Duodenal mucosa (tissue), 2 donors: Measurements from ENCODE around the gene SIL1.
"Not testable (repeated sequence)": the region's sequence is repeated elsewhere in the genome, so short reads cannot be mapped to it uniquely, and the experiment has no call there.

Source experiments
- H3K27ac ChIP-seq: one replicate; pipeline ENCODE4 v1.7.0; 2013; ENCODE audit warnings: low read depth, low read length
- H3K27me3 ChIP-seq, 2 donors: one replicate each; pipeline ENCODE4 v1.7.0; 2013; ENCODE audit warnings: low read length in 2 of 2, control low read depth in 1 of 2; ENCODE audit not compliant: insufficient read depth in 2 of 2, control insufficient read depth in 1 of 2
- H3K36me3 ChIP-seq, 2 donors: one replicate each; pipeline ENCODE4 v1.7.0; 2013; ENCODE audit warnings: low read length in 2 of 2, control low read depth in 1 of 2; ENCODE audit not compliant: insufficient read depth in 2 of 2, control insufficient read depth in 1 of 2
- H3K4me1 ChIP-seq, 2 donors: one replicate each; pipeline ENCODE4 v1.7.0; 2013; ENCODE audit warnings: low read length in 2 of 2, control low read depth in 1 of 2; ENCODE audit not compliant: insufficient read depth in 2 of 2, control insufficient read depth in 1 of 2
- H3K4me3 ChIP-seq, 2 donors: one replicate each; pipeline ENCODE4 v1.7.0; 2013; ENCODE audit warnings: low read length in 2 of 2, low read depth in 1 of 2
- H3K9ac ChIP-seq, 2 donors: one replicate each; pipeline ENCODE4 v1.7.0; 2013; ENCODE audit warnings: low read length in 2 of 2, low read depth in 1 of 2
- H3K9me3 ChIP-seq, 2 donors: one replicate each; pipeline ENCODE4 v1.7.0; 2013; ENCODE audit warnings: low read length in 2 of 2, control low read depth in 1 of 2; ENCODE audit not compliant: control insufficient read depth in 1 of 2

The SIL1 gene

GRCh38 chr5:139077899-139078298 lies 120.3 kb downstream of the SIL1 start:
- peaks cover 0 to 12% of the 10 kb centered on the region in 2 donors for H3K4me1 ChIP-seq
- H3K9ac ChIP-seq = no peak overlapping the region
- H3K4me3 ChIP-seq = no peak overlapping the region
- H3K9me3 ChIP-seq = no peaks in the 10 kb centered on the region
- H3K36me3 ChIP-seq = no peaks in the 10 kb centered on the region
- H3K27ac ChIP-seq = no peak overlapping the region
- no peaks in the 10 kb centered on the region for H3K27me3 ChIP-seq

GRCh38 chr5:139076111-139076510 lies 122.1 kb downstream of the SIL1 start:
- Histone ChIP-seq H3K27ac (no peak overlapping the region), H3K4me1 (peaks cover 0 to 12% of the 10 kb centered on the region in 2 donors), H3K9ac (no peak overlapping the region), H3K9me3 (no peaks in the 10 kb centered on the region), H3K36me3 (no peaks in the 10 kb centered on the region), H3K4me3 (no peak overlapping the region), H3K27me3 (no peaks in the 10 kb centered on the region)

DNA sequence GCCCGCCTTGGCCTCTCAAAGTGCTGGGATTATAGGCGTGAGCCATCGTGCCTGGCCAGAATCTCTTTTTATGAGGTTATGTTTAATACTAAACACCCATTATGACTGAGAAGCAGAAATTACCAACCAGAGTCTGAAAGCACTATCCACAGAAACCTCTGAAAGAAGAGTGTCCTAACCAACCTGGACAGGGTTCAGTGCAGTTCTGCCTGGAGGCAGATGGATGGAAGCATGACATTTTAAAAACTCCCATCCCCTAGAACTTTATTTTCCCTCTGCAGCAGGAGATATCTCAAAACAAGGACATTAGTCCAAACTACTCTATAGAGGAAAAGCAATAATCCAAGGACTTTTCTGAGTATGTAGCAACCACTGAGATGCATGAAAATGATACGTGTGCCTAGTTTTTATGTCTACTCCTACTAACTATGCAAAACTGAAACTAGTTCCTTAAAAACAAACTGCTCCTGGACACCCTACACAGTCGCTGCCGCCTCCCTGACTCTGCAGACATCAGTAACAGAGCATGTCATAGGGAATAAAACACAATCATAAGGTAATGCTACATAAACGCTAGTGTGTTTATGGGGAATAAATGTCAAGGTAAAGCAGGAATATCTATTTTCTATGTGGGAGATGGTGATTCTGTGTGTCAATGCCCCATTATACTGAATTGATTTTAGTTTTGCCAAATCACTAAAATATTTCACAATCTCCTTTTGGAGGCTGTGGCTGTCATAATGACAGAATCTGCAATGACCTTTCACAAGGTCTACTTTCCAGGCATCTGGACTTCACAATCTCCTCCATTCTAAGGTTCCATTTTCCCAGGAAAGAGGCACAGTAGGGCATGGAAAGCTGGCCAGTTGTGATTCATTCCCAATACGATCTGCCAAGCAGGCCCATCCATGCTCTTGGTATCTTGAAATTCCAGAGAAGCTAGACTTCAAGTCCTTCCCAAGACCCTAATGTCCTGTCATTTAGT lies 122.8 kb downstream of the SIL1 start:
- Histone ChIP-seq H3K4me1 (peaks cover 0 to 12% of the 10 kb centered on the region in 2 donors), H3K36me3 (no peaks in the 10 kb centered on the region)

DNA sequence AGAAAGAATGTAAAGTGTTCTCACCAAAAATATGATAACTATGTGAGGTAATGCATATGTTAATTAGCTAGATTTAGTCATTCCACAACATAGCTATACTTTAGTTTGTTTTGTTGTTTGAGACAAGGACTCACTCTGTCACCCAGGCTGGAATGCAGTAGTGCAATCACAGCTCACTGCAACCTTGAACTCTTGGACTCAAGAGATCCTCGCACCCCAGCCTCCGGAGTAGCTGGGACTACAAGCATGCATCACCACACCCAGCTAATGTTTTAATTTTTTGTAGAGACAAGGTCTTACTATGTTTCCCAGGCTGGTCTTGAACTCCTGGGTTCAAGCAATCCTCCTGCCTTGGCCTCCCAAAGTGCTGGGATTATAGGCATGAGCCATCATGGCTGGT lies 124.2 kb downstream of the SIL1 start:
- H3K4me1 ChIP-seq = peaks cover 0 to 12% of the 10 kb centered on the region in 2 donors
- not testable (repeated sequence) for H3K27me3 ChIP-seq, H3K4me3 ChIP-seq, H3K9me3 ChIP-seq, H3K36me3 ChIP-seq, H3K9ac ChIP-seq, H3K27ac ChIP-seq

More for the DNA sequence above, 122.8 kb downstream of the SIL1 start:
- H3K9ac ChIP-seq = no peak overlapping the region
- H3K27me3 ChIP-seq = no peaks in the 10 kb centered on the region
- H3K27ac ChIP-seq = no peak overlapping the region
- no peaks in the 10 kb centered on the region for H3K9me3 ChIP-seq
- H3K4me3 ChIP-seq = no peak overlapping the region

DNA sequence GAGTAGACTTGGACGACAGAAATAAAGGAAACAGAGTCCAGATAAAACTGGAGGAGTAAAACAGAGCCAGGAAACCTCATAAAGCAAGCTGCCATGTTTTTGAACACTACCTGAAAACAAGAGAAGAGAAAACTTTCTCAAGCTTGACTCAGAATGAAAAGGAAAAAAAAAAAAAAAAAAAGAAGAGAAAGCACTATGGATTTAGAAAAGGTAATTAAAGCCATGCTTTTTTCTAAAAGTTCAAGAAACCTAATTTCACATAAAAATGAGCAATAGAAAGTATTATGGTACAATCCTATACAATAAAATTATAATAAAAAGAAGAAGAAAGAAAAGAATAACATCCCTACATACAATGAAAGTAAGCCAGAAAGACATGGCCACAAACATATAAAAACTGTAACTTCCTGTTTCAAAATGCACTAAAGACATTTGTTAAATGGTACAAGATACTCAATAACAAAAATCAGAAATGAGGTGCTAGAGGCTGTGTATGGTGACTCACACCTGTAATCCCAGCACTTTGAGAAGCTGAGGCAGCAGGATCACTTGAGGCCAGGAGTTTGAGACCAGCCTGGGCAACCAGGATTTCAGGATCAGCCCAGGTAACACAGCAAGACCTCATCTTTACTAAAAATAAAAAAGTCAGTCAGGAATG lies 129.5 kb downstream of the SIL1 start:
- Histone ChIP-seq H3K4me3 (no peak overlapping the region), H3K27ac (no peak overlapping the region), H3K36me3 (no peaks in the 10 kb centered on the region), H3K9ac (no peak overlapping the region), H3K9me3 (no peaks in the 10 kb centered on the region), H3K27me3 (no peaks in the 10 kb centered on the region), H3K4me1 (peaks cover 0 to 3% of the 10 kb centered on the region in 2 donors)

DNA sequence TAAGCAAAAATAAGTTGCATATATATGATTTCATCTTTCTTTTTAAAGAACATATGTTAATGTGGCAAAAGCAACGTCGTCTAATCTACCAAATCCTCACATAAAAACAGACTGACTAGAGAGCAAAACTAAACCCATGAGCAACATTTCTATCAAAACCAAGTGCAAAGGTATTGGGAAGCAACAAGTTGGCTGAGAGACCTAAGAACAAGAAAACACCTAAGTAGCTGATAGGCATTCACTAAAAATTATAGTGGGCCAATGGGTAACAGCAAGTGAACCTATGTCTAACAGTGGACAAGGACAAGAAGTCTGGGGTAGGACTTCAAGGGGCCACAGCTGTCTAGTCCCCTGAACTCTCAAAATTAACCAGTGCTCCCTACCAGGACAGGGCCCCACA lies 130.1 kb downstream of the SIL1 start:
- H3K4me3 ChIP-seq = no peak overlapping the region
- H3K4me1 ChIP-seq = peaks cover 3 to 6% of the 10 kb centered on the region in 2 donors
- H3K9me3 ChIP-seq = no peaks in the 10 kb centered on the region
- H3K36me3 ChIP-seq = no peaks in the 10 kb centered on the region
- no peak overlapping the region for H3K27ac ChIP-seq
- no peaks in the 10 kb centered on the region for H3K27me3 ChIP-seq
- H3K9ac ChIP-seq = no peak overlapping the region

DNA sequence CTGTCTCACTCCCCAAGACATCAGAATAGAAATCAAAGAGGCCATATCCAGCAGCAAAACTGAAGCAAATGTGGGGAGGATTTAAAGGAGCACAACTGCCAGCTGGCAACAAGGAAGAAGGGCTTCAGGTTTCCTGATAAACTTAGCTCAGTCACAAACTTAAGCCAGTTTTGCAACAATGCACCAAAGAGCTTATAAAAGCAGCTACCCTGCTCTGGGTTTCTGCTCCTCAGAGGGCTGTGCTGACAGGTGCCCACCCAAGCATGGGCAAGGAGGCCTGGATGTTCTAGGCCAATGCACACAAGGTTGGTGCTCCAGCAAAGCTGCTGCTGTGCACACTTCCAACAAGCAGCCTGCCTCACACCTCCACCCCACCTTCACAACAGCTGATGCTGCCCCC lies 132.9 kb downstream of the SIL1 start:
- no peaks in the 10 kb centered on the region for H3K27me3 ChIP-seq
- H3K9ac ChIP-seq = no peak overlapping the region
- H3K4me3 ChIP-seq = no peak overlapping the region
- H3K27ac ChIP-seq = no peak overlapping the region
- no peaks in the 10 kb centered on the region for H3K9me3 ChIP-seq
- H3K36me3 ChIP-seq = no peaks in the 10 kb centered on the region
- peaks cover 8 to 14% of the 10 kb centered on the region in 2 donors for H3K4me1 ChIP-seq

DNA sequence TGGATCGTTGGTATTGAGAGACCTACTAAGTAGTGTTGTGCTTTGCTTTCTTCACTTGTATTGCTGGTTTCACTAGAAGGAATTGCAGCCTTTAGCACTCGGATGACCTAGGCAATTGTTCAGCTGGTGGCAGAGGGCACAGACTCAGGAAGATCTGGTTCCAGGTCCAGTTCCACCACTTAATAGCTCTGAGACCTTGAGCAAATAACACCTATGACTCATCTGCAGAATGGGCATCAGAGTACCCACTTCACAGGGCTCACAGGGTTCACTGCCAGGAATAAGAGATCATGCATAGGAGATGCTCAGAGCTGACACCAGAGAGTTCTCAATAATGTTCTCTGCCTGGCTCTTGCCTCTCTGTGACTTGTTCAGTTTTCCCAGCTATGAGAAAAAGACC lies 133.6 kb downstream of the SIL1 start:
- no peaks in the 10 kb centered on the region for H3K36me3 ChIP-seq
- no peak overlapping the region for H3K27ac ChIP-seq
- H3K4me3 ChIP-seq = no peak overlapping the region
- no peaks in the 10 kb centered on the region for H3K9me3 ChIP-seq
- no peaks in the 10 kb centered on the region for H3K27me3 ChIP-seq
- peaks cover 8 to 14% of the 10 kb centered on the region in 2 donors for H3K4me1 ChIP-seq
- H3K9ac ChIP-seq = no peak overlapping the region

- Histone ChIP-seq H3K4me3 (no peak overlapping the region), H3K27me3 (no peaks in the 10 kb centered on the region), H3K4me1 (peaks cover 8 to 14% of the 10 kb centered on the region in 2 donors), H3K9me3 (no peaks in the 10 kb centered on the region), H3K27ac (no peak overlapping the region), H3K36me3 (no peaks in the 10 kb centered on the region), H3K9ac (no peak overlapping the region)
Measured at GRCh38 chr5:139063664-139064054, 134.5 kb downstream of the SIL1 start.

- Histone ChIP-seq H3K27me3 (no peaks in the 10 kb centered on the region), H3K36me3 (no peaks in the 10 kb centered on the region), H3K4me3 (no peak overlapping the region), H3K4me1 (peaks cover 8 to 14% of the 10 kb centered on the region in 2 donors), H3K9me3 (no peaks in the 10 kb centered on the region), H3K27ac (no peak overlapping the region), H3K9ac (no peak overlapping the region)
Measured at GRCh38 chr5:139062910-139063663, 135.1 kb downstream of the SIL1 start.
